ENCODE data around the gene IRS1.
A peak's percentile ranks its signal among the peaks of the same experiment; 100 is the strongest.

GRCh38 chr2:226699321-226699720, 100.3 kb downstream of the IRS1 start:
- TF ChIP-seq POLR2A (IDR thresholded peaks at IDR 0.05) (no peak), POLR2AphosphoS5 (IDR thresholded peaks at IDR 0.05) (peak in 1 of 3 donors; percentile 9), CTCF (IDR thresholded peaks at IDR 0.05) (no peak), EP300 (IDR thresholded peaks at IDR 0.05) (no peak)

Measured in stomach (tissue), 4 donors.